HepG2 (cell line): ENCODE data around the gene CUL7. TPM values are rescaled to one million over a fixed set of nuclear protein-coding genes. Genes with fewer than 3 reads are reported as not detected.

Source experiments
- ATAC-seq: fragments of 200-7000 bp; cut with Tn5 transposase; 3 replicates; pipeline ENCODE4 v1.9.1; 2020; ENCODE audit warnings: mild to moderate bottlenecking, moderate library complexity
- BruUV-seq: library from RNA; stranded (reverse); fragments of 400-500 nt; replicated peaks from 2 replicates; lab custom pipeline; 2021; lab: Mats Ljungman, UMichigan
- CTCF ChIA-PET: fragments of 300-600 bp; formaldehyde crosslinking; extraction: SDS; loops from one replicate; lab custom pipeline; 2021; ENCODE audit warnings: low total read pairs, inconsistent platforms, low intra/inter-chr PET ratio; lab: Yijun Ruan, JAX
- POLR2A ChIA-PET: fragments of 350-600 bp; sonication (Branson Sonifier 250); formaldehyde crosslinking; loops from one replicate; lab custom pipeline; 2020; ENCODE audit warnings: antibody characterized with exemption, inconsistent platforms; lab: Yijun Ruan, JAX
- DNase-seq: peaks from one replicate; pipeline ENCODE4 v3.0.0-alpha.2; 2015; ENCODE audit warnings: low spot score
- FAIRE-seq: peaks from 3 replicates; lab custom pipeline; 2011; peaks lifted over from hg19 to GRCh38; lab: Jason Lieb, UNC
- H2AFZ ChIP-seq: one replicate; pipeline ENCODE4 v1.6.1; 2011; ENCODE audit warnings: low read length, inconsistent platforms
- H3K27ac ChIP-seq: fragments of 300-600 bp; 3 replicates; pipeline ENCODE4 v1.8.0; 2011; ENCODE audit warnings: mixed run types, mild to moderate bottlenecking, mixed read lengths, low read length, inconsistent platforms; ENCODE audit not compliant: insufficient read depth; ENCODE audit errors: extremely low read length
- H3K27me3 ChIP-seq, 2 experiments: fragments of 200-600 bp in 1 of 2; 2 replicates in 1 of 2; 3 replicates in 1 of 2; pipeline versions ENCODE4 v1.6.0 to v1.8.0; 2011; ENCODE audit warnings: low read length in 2 of 2, mild to moderate bottlenecking in 2 of 2, moderate library complexity in 2 of 2, inconsistent platforms in 1 of 2; ENCODE audit not compliant: insufficient read depth in 2 of 2, control insufficient read depth in 1 of 2
- H3K36me3 ChIP-seq, 2 experiments: fragments of 200-600 bp in 1 of 2; replicated peaks in 1 of 2; 2 replicates in 1 of 2; 3 replicates in 1 of 2; pipeline versions ENCODE4 v1.5.1 to v1.8.0; 2011; ENCODE audit warnings: low read length in 2 of 2, inconsistent platforms in 1 of 2; ENCODE audit not compliant: insufficient read depth in 2 of 2, control insufficient read depth in 1 of 2
- H3K4me1 ChIP-seq: 2 replicates; pipeline ENCODE4 v1.5.1; 2012; ENCODE audit warnings: low read length, inconsistent platforms; ENCODE audit not compliant: insufficient read depth
- H3K4me2 ChIP-seq: 2 replicates; pipeline ENCODE4 v1.6.0; 2011; ENCODE audit warnings: low read depth, low read length, inconsistent platforms
- H3K4me3 ChIP-seq, 3 experiments: fragments of 200-600 bp in 1 of 3; sonication (generic), shearing (Covaris generic) in 1 of 3; replicated peaks in 1 of 3; 2 replicates each; pipeline ENCODE4 v1.5.1; 2011 to 2016; ENCODE audit warnings: low read length in 3 of 3, inconsistent platforms in 2 of 3, low read depth in 2 of 3, mild to moderate bottlenecking in 2 of 3, control low read depth in 1 of 3, mixed read lengths in 1 of 3; ENCODE audit not compliant: insufficient read depth in 1 of 3
- H3K79me2 ChIP-seq: one replicate; pipeline ENCODE4 v1.6.1; 2011; ENCODE audit warnings: low read length, inconsistent platforms; ENCODE audit not compliant: insufficient read depth
- H3K9ac ChIP-seq: 2 replicates; pipeline ENCODE4 v1.6.0; 2011; ENCODE audit warnings: mild to moderate bottlenecking, low read depth, low read length, inconsistent platforms; ENCODE audit not compliant: insufficient read depth
- H3K9me3 ChIP-seq: 2 replicates; pipeline ENCODE4 v1.5.1; 2012; ENCODE audit warnings: mild to moderate bottlenecking, low read length
- H4K20me1 ChIP-seq: 2 replicates; pipeline ENCODE4 v1.6.0; 2011; ENCODE audit warnings: inconsistent platforms, mild to moderate bottlenecking, low read length, moderate library complexity; ENCODE audit not compliant: insufficient read depth
- CAMTA2 ChIP-seq: sonication (generic); formaldehyde crosslinking; IDR thresholded peaks from 2 replicates; pipeline ENCODE4 v1.4.0; 2020; ENCODE audit warnings: mild to moderate bottlenecking, missing genetic modification reagents, borderline replicate concordance
- IKZF1 ChIP-seq: fragments of 450-650 bp; IDR thresholded peaks from 2 replicates; pipeline ENCODE4 v1.7.1; 2016
- MATR3 ChIP-seq: sonication (generic); formaldehyde crosslinking; IDR thresholded peaks from 2 replicates; pipeline ENCODE4 v1.4.0; 2020; ENCODE audit warnings: missing genetic modification reagents
- MED1 ChIP-seq: sonication (generic); formaldehyde crosslinking; IDR thresholded peaks from 2 replicates; pipeline ENCODE4 v1.4.0; 2020; ENCODE audit warnings: missing genetic modification reagents
- MLXIP ChIP-seq: sonication (generic); formaldehyde crosslinking; IDR thresholded peaks from 2 replicates; pipeline ENCODE4 v1.9.0; 2021; ENCODE audit warnings: missing genetic modification reagents, borderline replicate concordance
- ZBTB2 ChIP-seq: sonication (generic); formaldehyde crosslinking; IDR thresholded peaks from 2 replicates; pipeline ENCODE4 v1.8.0; 2022; ENCODE audit warnings: low read depth, missing genetic modification reagents
- ZFP37 ChIP-seq: sonication (generic); formaldehyde crosslinking; IDR thresholded peaks from 2 replicates; pipeline ENCODE4 v1.4.0; 2020; ENCODE audit warnings: missing genetic modification reagents, borderline replicate concordance
- ZNF282 ChIP-seq: fragments of 450-650 bp; IDR thresholded peaks from 2 replicates; pipeline ENCODE4 v1.6.1; 2018; ENCODE audit not compliant: partially characterized antibody
- ZNF709 ChIP-seq: sonication (generic); formaldehyde crosslinking; IDR thresholded peaks from 2 replicates; pipeline ENCODE4 v1.5.0; 2020; ENCODE audit warnings: mild to moderate bottlenecking, missing genetic modification reagents
- ZNF710 ChIP-seq: sonication (generic); formaldehyde crosslinking; IDR thresholded peaks from 2 replicates; pipeline ENCODE4 v1.5.0; 2020; ENCODE audit warnings: mild to moderate bottlenecking, missing genetic modification reagents, borderline replicate concordance
- WGBS: methylation state at CpG from one replicate; pipeline ENCODE4 v1.1.6; 2017; ENCODE audit warnings: low lambda C conversion rate; 5-methylcytosine and 5-hydroxymethylcytosine counted together
- in situ Hi-C: cut with HindIII; loops from 2 replicates; pipeline ENCODE4 v1.10.0; 2017; ENCODE audit warnings: low pct_unique_long_range_greater_than_20kb; ENCODE audit not compliant: extremely low pct_ligation_motif_present
- intact Hi-C: fragments of 100-400 bp; cut with micrococcal nuclease; formaldehyde crosslinking; loops from one replicate; pipeline ENCODE4 v1.10.0; 2022; ENCODE audit not compliant: unreplicated experiment
- polyA plus RNA-seq, 8 experiments: library from polyadenylated mRNA; depleted of rRNA in 3 of 8; stranded (reverse) in 7 of 8; unstranded in 1 of 8; fragments of >200 nt; fragmentation: Illumina TruSeq in 4 of 8; extraction: Trizol in 4 of 8; gene quantifications; 2 replicates each; pipeline versions ENCODE4 v1.2.1 to v1.2.3, GENCODE V29; 2011 to 2016; ENCODE audit warnings: low read depth in 4 of 8, missing spikeins in 1 of 8, mixed read lengths in 1 of 8; ENCODE audit not compliant: insufficient read depth in 1 of 8
- total RNA-seq, 5 experiments: library from RNA; depleted of rRNA; stranded (reverse); fragments of >200 nt; fragmentation: Illumina TruSeq; extraction: Trizol; gene quantifications; 2 replicates each; pipeline ENCODE4 v1.2.3, GENCODE V29; 2016; ENCODE audit warnings: low read depth in 1 of 5

CUL7 gene
- total and polyA plus RNA-seq, 2 of the 13 experiments (the other 11 are each of a cell fraction or from before 2014, with no cell fraction given) = 32.0 to 60.7 TPM

GRCh38 chr6:43086022-43086658 lies 32.5 kb upstream of the CUL7 start:
- no peak for FAIRE-seq
- ATAC-seq = no peak

More at GRCh38 chr6:43086022-43086658, 32.5 kb upstream of the CUL7 start:
- TF ChIP-seq MED1 (CRISPR knock-in tag) (no peak), ZNF282 (no peak), IKZF1 (no peak), CAMTA2 (no peak), MLXIP (no peak), ZNF710 (CRISPR knock-in tag) (no peak), ZFP37 (CRISPR knock-in tag) (no peak), ZNF709 (CRISPR knock-in tag) (no peak), MATR3 (CRISPR knock-in tag) (no peak), ZBTB2 (no peak)
- Histone ChIP-seq H2AFZ (no peak overlapping the region), H3K36me3 (no peaks in the 10 kb centered on the region), H3K9ac (no peak overlapping the region), H3K4me2 (no peak overlapping the region), H3K4me3 (no peak overlapping the region), H3K4me1 (peaks cover 74% of the 10 kb centered on the region), H3K79me2 (peaks cover 90% of the 10 kb centered on the region), H3K27ac (no peak overlapping the region), H3K27me3 (no peaks in the 10 kb centered on the region), H4K20me1 (no peaks in the 10 kb centered on the region; the same call in 1 of the 2 replicates), H3K9me3 (no peaks in the 10 kb centered on the region)
- in situ Hi-C loops = no loop called here
- CTCF ChIA-PET = no interaction called here
- DNase-seq = no peak
- intact Hi-C loops = no loop called here
- BruUV-seq = no TSS peak
- POLR2A ChIA-PET = interaction anchor here (0.8 to 5.5 kb wide), 6 partner anchors 9 to 102 kb away, joined by 3 to 67 read pairs (median 4); partner anchors contain the start of genes CUL7, KLC4, MRPL2 and PTK7
- WGBS = 95% methylated on average over 8 of the region's 8 CpGs
